Kidney capillary endothelial cell (primary cell): ENCODE results near the gene LAGE3.

ENCODE experiments used
- DNase-seq: peaks from one replicate; pipeline ENCODE4 v3.0.0-alpha.2; 2018; ENCODE audit warnings: low spot score

Gene LAGE3

DNA sequence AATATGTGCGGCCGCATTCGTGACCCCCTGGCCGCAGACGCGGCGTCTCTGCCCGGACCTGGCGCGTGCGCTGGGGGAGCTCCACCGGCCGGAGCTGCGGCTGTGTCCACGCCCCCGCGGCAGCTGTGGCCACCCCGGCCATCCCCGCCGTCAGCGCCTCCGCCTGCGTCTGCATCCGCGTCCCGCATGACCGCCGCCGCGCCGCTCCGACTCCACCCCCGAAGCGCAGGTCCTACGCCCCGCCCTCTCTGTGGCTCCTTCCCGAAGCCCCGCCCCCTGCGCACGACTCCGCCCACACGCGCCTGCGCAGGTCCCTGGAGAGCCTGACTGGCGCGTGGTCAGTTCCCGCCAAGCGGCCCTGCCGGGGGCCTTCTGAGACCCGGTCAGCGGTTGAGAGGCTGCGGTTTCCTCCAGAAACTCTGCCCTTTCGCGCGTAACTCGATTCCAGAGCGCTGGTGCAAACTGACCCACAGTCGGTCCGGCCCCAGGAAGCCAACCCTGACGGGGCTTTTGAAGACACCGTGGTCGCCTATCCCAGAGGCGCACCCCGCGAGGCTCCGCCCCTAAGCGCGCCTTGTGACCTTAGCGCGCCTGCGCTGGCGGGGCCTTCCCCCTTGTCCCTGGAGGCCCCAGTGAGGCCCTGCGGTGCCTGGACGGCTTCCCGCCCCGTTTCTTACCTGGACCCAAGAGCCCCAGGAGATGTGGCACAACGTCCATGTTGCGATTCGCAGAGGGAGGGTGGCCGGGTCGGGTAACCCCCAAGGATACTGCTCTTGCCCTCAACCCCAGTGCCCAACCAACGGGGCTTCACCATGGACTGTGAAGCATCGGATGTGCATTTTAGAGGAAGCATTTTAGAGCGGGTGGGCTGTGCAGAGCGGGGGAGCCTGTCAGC is at the start of gene LAGE3:
LAGE3 (minus strand) TSS at position 554 of the 895 bp plus-strand sequence; CDS start at position 188, 366 bp downstream.
- peak; percentile 71 for DNase-seq

- peak; percentile 52 for DNase-seq
Observed at GRCh38 chrX:154526901-154527675, 48.0 kb upstream of the LAGE3 start.

- no peak for DNase-seq
Observed at GRCh38 chrX:154525606-154526490, 46.8 kb upstream of the LAGE3 start.

DNA sequence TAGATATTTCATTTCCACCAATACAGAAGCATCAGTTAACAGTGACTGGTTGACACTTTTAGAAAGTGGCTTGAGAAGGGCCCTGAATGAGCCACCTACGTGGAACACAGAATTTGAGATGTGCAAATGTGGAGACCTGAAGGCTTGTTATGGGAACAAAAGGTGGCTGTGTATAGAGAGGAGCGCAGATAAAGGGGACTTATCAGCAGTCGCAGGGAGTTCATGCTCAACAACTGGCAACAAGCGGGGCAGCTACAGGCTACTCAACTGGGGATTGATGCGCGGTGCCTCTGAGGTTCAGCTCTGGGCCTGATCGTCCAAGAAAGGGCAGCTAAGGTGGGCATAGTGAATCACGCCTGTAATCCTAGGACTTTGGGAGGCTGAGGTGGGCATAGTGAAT is 40.3 kb upstream of the LAGE3 start:
- no peak for DNase-seq

GRCh38 chrX:154517101-154517781 is 38.2 kb upstream of the LAGE3 start:
- no peak for DNase-seq

- no peak for DNase-seq
Observed at GRCh38 chrX:154516656-154517100, 37.6 kb upstream of the LAGE3 start.

- peak; percentile 62 for DNase-seq
Observed at GRCh38 chrX:154515966-154516655, 37.0 kb upstream of the LAGE3 start, which contains the start of gene FAM3A. TSS of gene FAM3A (minus strand) at chrX:154516232. CDS start at chrX:154515772, 460 bp downstream.

- DNase-seq: no peak
Observed at GRCh38 chrX:154515090-154515965, 36.2 kb upstream of the LAGE3 start.

DNA sequence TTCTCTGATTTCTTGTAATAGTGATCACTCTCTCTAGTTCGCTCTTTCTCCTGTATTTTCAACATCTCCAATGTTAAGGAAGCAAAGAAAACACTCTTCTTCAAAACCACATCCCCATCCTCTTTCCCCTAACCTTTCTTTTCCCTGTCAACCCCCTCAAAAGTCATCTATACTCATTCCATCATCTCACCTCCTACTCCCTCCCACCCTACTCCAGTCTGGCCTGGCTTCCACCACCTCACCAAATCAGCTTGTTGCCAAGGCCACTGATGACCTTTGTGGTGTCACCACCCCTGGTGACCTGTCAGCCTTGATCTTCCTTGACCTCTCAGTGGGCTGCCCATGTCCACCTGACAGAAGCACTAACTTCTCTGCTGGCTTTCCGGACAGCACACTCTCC is 34.6 kb upstream of the LAGE3 start:
- DNase-seq: no peak

DNA sequence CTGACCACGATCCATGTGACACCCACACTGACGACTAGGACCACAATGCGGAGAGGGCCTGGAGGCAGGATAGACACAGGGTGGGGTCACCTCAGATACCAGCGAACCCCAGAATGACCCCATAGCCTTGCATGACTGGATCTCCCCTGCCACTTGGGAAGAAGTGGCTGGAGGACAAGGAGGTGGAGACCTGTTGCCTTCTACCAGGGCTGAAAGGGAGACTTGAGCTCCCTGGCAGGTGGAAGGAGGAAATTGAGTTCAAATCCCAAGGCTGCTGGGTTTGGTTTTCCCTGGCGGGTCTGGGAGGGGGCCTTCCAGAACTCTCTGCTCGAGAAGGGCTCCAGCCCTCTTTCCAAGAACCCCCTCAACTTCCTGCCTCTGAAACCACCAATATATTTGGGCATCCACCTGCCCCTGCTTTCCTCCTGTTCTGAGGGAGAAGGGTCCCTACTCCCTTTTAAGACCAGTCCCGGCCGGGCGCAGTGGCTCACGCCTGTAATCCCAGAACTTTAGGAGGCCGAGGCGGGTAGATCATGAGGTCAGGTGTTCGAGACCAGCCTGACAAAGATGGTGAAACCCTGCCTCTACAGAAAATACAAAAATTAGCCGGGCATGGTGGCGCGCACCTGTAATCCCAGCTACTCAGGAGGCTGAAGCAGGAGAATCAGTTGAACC is 33.9 kb upstream of the LAGE3 start:
- no peak for DNase-seq

DNA sequence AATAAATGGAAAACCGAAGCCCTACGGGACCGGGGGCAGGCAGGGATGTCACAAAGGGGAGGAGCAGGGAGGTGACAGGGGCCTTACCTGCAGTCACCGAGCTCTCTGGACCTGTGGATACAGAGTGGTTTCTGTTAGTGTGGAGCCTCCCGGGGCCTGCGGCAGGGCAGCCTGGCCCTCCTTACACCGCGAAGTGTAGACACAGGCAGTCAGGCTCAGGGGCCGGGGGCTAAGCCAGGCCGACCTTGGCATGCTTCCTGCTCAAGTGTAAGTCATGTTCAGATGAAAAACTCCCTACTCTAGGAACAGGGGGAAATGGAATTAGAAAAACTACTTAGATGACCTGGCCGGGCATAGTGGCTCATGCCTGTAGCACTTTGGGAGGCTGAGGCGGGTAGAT is 32.7 kb upstream of the LAGE3 start:
- DNase-seq: no peak

- no peak for DNase-seq
Observed at GRCh38 chrX:154509455-154509854, 30.4 kb upstream of the LAGE3 start.

GRCh38 chrX:154508384-154508745 is 29.3 kb upstream of the LAGE3 start:
- DNase-seq: no peak

DNA sequence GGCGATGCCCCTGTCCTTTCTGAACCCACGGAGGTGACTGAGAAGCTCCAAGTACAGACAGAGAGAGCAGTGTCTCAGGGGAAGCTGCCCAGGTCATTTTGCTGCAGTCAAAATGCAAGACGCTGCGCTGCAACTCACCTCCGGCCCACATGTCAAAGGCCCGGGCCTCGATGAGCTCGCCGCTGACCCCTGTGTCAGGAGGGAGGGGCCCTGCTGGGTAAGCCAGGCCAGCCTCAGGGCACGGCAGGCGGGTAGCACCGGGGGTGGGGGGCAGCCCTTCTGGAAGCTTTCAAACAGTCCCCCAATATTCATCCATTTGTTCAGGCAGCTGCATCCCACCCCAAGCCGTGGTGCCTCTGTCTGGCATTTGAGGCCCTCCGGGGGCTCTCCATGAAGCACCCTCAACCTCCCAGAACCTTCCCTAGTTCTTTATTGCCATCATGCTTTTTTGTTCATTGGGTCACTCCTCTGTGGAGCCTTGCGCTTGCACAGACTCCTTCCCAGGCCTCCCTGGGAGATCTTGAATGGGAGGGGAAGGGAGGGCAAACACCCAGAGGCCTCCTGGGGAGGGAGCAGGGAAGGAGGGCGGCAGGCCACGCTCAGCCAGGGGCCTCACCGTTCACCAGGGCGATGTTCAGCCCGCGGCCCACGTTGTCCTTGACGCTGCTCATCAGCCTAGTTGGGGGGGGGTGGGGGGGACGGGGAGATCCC is 28.7 kb upstream of the LAGE3 start:
- DNase-seq: no peak

- DNase-seq: no peak
Observed at GRCh38 chrX:154506483-154507332, 27.6 kb upstream of the LAGE3 start.

DNA sequence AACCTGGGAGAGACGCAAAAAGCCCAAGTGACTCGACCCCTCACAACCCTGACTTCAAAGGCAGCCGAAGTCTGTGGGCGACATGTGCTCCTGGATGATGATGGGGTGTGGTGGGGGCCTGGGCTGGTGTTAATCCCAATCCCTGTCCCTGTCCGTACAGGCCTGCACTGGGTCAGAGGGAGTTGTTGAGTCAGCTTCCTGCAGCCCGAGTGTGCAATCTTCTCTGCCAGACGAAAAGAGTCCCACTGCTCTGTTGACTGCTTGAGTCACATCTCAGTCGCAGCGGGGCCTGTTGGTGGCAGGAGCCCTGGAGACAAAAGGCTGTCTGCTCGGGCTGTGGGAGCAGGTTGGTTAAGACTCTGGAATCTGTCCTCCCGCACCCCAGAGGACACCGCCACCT is 26.7 kb upstream of the LAGE3 start:
- peak; percentile 56 for DNase-seq

DNA sequence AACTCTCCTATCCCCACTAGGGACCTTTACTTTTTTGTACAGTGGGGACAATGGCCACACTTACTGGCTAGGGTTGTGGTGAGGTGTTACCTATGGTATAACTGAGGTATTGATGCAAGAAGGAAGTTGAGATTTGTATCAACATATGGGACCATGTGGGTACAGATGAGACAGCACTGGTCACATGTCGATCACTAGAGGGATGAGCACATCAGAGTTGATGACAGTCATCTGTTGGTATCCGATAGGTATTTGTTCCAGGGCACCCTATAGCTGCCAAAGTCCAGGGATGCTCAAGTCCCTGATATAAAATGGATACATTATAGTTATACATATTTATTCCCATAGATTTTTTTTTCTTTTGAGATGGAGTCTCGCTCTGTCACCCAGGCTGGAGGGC is 23.9 kb upstream of the LAGE3 start:
- no peak for DNase-seq

GRCh38 chrX:154502098-154502497 is 23.0 kb upstream of the LAGE3 start:
- no peak for DNase-seq
